GM19023 (cell line): ENCODE results near the gene ASB9.
"Not testable (repeated sequence)": the region's sequence is repeated elsewhere in the genome, so short reads cannot be mapped to it uniquely, and the experiment has no call there.

Experiments
- ATAC-seq: cut with Tn5 transposase; IDR thresholded peaks from one replicate; pipeline ENCODE4 v1.9.1; 2021; ENCODE audit warnings: mild to moderate bottlenecking, moderate library complexity; ENCODE audit not compliant: unreplicated experiment

The ASB9 gene

GRCh38 chrX:15269618-15270521 lies at the start of gene ASB9:
Gene ASB9, minus strand, starts transcription at chrX:15270083. Its CDS starts 209 bp downstream, at chrX:15269874.
- ATAC-seq: no peak

GRCh38 chrX:15319075-15319474 lies 49.2 kb upstream of the ASB9 start:
- ATAC-seq: no peak

GRCh38 chrX:15315509-15315908 lies 45.6 kb upstream of the ASB9 start, which contains the start of gene ASB11:
Gene ASB11, minus strand, starts transcription at chrX:15315640. Its CDS starts 35 bp downstream, at chrX:15315605.
- no peak for ATAC-seq

GRCh38 chrX:15314472-15314871 lies 44.6 kb upstream of the ASB9 start:
- ATAC-seq: no peak

GRCh38 chrX:15311119-15311518 lies 41.2 kb upstream of the ASB9 start:
- no peak for ATAC-seq

GRCh38 chrX:15310117-15310516 lies 40.2 kb upstream of the ASB9 start:
- ATAC-seq: no peak

GRCh38 chrX:15305899-15306298 lies 36.0 kb upstream of the ASB9 start:
- ATAC-seq: not testable (repeated sequence)

GRCh38 chrX:15301924-15302323 lies 32.0 kb upstream of the ASB9 start:
- ATAC-seq: no peak

GRCh38 chrX:15299941-15300851 lies 30.3 kb upstream of the ASB9 start:
- no peak for ATAC-seq

GRCh38 chrX:15298780-15299179 lies 28.9 kb upstream of the ASB9 start:
- no peak for ATAC-seq

- no peak for ATAC-seq
These were observed 28.3 kb upstream of the ASB9 start for GRCh38 chrX:15298201-15298600.

GRCh38 chrX:15293451-15293850 lies 23.6 kb upstream of the ASB9 start:
- ATAC-seq: no peak

- no peak for ATAC-seq
These were observed 23.0 kb upstream of the ASB9 start for GRCh38 chrX:15292861-15293260.

- no peak for ATAC-seq
These were observed 7.7 kb upstream of the ASB9 start for GRCh38 chrX:15277604-15278003.

GRCh38 chrX:15274946-15275345 lies 5.1 kb upstream of the ASB9 start:
- no peak for ATAC-seq

GRCh38 chrX:15273275-15273674 lies 3.4 kb upstream of the ASB9 start:
- ATAC-seq: not testable (repeated sequence)

GRCh38 chrX:15271757-15272156 lies 1.9 kb upstream of the ASB9 start:
- ATAC-seq: no peak

GRCh38 chrX:15269120-15269519 lies 763 bp downstream of the ASB9 start:
- no peak for ATAC-seq

- no peak for ATAC-seq
These were observed 15.0 kb downstream of the ASB9 start for GRCh38 chrX:15254852-15255251.

GRCh38 chrX:15245896-15246295 lies 24.0 kb downstream of the ASB9 start:
- no peak for ATAC-seq

GRCh38 chrX:15244421-15244820 lies 25.5 kb downstream of the ASB9 start:
- no peak for ATAC-seq
